Colonic mucosa (tissue), 4 donors: Measurements from ENCODE around the gene CA12. TPM values are rescaled to one million over a fixed set of nuclear protein-coding genes. Genes with fewer than 3 reads are reported as not detected.

Source experiments
- DNase-seq: peaks from one replicate; pipeline ENCODE4 v3.0.0-alpha.2; 2020
- H3K27ac ChIP-seq: fragments of 200-600 bp; one replicate; pipeline ENCODE4 v1.8.0; 2021
- H3K27me3 ChIP-seq: fragments of 200-600 bp; one replicate; pipeline ENCODE4 v1.8.0; 2021
- H3K36me3 ChIP-seq: fragments of 200-600 bp; one replicate; pipeline ENCODE4 v1.8.0; 2021
- H3K4me1 ChIP-seq: fragments of 200-600 bp; one replicate; pipeline ENCODE4 v1.8.0; 2021; ENCODE audit warnings: mild to moderate bottlenecking
- H3K4me3 ChIP-seq: fragments of 200-600 bp; one replicate; pipeline ENCODE4 v1.8.0; 2021
- H3K9ac ChIP-seq, 2 donors: one replicate each; pipeline ENCODE4 v1.7.0; 2013; ENCODE audit warnings: control low read depth in 2 of 2, low read depth in 2 of 2, low read length in 2 of 2
- H3K9me3 ChIP-seq: fragments of 200-600 bp; one replicate; pipeline ENCODE4 v1.8.0; 2021
- intact Hi-C: fragments of 100-400 bp; cut with DNase I; formaldehyde crosslinking; loops from one replicate; pipeline ENCODE4 v1.14.1; 2022
- total RNA-seq, 2 donors: library from RNA; stranded (reverse); fragmentation: NEBNext Ultra II Directional in 1 of 2; extraction: Animal tissue kit (Norgen Biotek cat#: 25700) in 1 of 2; gene quantifications; one replicate each; pipeline ENCODE4 v1.2.1, GENCODE V29; 2021
- TF ChIP-seq, protein P1 (sequence below): fragments of 200-600 bp; IDR thresholded peaks from one replicate; pipeline ENCODE4 v1.8.0; 2022; ENCODE audit warnings: antibody characterized with exemption, mild to moderate bottlenecking
- donor health status: healthy.
- donor health status: DM: no; HTN: no; CAD: no.
- donor health status: DM: no; HTN: no; CAD: no.

The CA12 gene
- total RNA-seq, 2 donors from 2014 or later: 290 to 339 TPM

DNA sequence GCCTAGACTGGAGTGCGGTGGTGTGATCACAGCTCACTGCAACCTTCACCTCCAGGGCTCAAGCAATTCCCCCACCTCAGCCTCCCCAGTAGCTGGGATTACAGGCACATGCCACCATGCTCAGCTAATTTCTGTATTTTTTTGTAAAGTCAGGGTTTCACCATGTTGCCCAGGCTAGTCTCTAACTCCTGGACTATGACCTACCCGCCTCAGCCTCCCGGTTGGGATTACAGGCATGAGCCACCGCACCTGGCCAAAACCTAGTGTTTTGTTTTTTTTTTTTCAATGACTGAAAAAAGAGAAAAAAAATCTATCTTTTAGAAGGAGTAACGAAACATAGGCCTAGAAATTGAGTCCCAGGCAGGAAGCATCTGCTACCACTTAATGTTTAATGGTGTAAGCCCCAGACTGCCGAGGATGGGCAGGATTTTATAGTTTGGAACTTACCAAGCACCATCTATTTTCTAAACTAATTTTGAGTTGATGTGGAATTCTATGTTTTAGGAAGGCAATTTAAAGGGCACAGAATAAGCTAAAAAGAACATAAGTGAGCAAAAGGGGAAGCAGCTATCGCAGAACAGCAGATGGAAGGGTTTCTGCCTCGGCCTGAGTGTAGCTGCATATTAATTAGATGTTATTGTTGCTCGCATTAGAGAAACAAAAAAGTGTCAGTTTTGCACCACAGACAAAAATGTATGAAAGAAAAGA is 24.2 kb upstream of the CA12 start:
- TF ChIP-seq, protein P1, sequence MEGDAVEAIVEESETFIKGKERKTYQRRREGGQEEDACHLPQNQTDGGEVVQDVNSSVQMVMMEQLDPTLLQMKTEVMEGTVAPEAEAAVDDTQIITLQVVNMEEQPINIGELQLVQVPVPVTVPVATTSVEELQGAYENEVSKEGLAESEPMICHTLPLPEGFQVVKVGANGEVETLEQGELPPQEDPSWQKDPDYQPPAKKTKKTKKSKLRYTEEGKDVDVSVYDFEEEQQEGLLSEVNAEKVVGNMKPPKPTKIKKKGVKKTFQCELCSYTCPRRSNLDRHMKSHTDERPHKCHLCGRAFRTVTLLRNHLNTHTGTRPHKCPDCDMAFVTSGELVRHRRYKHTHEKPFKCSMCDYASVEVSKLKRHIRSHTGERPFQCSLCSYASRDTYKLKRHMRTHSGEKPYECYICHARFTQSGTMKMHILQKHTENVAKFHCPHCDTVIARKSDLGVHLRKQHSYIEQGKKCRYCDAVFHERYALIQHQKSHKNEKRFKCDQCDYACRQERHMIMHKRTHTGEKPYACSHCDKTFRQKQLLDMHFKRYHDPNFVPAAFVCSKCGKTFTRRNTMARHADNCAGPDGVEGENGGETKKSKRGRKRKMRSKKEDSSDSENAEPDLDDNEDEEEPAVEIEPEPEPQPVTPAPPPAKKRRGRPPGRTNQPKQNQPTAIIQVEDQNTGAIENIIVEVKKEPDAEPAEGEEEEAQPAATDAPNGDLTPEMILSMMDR: no peak
- Histone ChIP-seq H3K27me3 (no peaks in the 10 kb centered on the region), H3K4me3 (no peak overlapping the region), H3K9me3 (no peaks in the 10 kb centered on the region), H3K9ac (no peak overlapping the region), H3K36me3 (no peaks in the 10 kb centered on the region), H3K27ac (no peak overlapping the region), H3K4me1 (no peaks in the 10 kb centered on the region)
- intact Hi-C loops: loop anchor here (10.0 kb wide), 1 partner anchor 361 kb away; the partner anchor contains the start of gene TPM1
- no peak for DNase-seq

DNA sequence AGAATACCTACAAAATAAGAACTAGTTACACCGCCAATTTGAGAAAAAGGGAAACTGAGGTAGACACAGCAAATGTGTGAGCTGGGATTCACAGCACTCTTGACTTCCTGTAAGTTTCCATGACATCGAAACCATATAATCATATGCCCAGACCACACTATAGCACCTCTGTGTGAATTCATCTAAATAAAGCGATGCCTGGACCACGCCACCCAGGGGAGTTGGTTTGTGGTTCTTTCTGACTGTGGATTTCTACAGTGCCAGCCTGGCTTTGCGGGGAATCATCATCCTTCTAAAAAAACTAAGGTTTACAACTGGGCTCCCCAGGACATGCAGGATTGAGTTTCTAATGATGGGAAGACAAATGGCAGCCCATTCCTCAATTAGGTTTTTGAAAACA is 23.5 kb upstream of the CA12 start:
- no peaks in the 10 kb centered on the region for H3K9me3 ChIP-seq
- intact Hi-C loops: loop anchor here (10.0 kb wide), 1 partner anchor 360 kb away; the partner anchor contains the start of gene TPM1
- no peak overlapping the region for H3K4me3 ChIP-seq
- no peaks in the 10 kb centered on the region for H3K27me3 ChIP-seq
- H3K4me1 ChIP-seq: no peaks in the 10 kb centered on the region
- H3K36me3 ChIP-seq: no peaks in the 10 kb centered on the region
- TF ChIP-seq, protein P1: no peak
- no peak overlapping the region for H3K27ac ChIP-seq
- no peak for DNase-seq
- no peak overlapping the region for H3K9ac ChIP-seq

DNA sequence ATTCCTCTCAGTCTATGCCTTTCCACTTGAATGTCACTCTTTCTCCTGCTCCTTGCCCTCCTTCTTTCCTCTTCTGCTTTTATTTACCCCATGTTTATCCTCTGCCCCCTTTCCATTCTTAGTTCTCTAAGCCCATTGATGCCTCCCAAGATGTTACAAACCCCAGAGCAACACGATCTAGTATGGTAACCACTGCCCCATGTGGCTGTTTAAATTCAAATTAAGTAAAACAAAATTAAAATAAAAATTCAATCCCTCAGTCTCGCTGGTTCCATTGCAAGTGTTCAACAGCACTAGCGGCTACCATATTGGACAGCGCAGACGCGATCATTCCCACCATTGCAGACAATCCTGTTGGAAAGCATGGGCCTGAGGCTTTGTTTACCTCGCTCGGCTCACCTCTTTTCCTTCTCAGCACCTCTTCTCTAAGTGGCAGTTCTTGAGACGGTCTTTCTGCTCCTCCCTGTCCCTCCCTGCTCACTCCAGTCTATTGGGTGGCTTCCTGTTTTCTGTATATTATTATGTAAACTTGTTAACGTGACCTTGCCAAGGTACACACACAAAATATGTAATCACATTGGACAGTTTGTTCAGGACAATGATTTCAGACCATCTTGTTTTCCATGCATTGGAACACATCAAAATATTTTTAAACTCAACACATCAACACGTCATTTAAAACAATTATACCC is 21.8 kb upstream of the CA12 start:
- TF ChIP-seq, protein P1: no peak
- no peaks in the 10 kb centered on the region for H3K9me3 ChIP-seq
- DNase-seq: no peak
- no peaks in the 10 kb centered on the region for H3K36me3 ChIP-seq
- H3K9ac ChIP-seq: no peak overlapping the region
- no peak overlapping the region for H3K27ac ChIP-seq
- no peak overlapping the region for H3K4me3 ChIP-seq
- no peaks in the 10 kb centered on the region for H3K4me1 ChIP-seq
- intact Hi-C loops: loop anchor here (1.0 to 10.0 kb wide), 2 partner anchors 115 to 359 kb away; partner anchors contain the start of gene TPM1
- H3K27me3 ChIP-seq: no peaks in the 10 kb centered on the region

DNA sequence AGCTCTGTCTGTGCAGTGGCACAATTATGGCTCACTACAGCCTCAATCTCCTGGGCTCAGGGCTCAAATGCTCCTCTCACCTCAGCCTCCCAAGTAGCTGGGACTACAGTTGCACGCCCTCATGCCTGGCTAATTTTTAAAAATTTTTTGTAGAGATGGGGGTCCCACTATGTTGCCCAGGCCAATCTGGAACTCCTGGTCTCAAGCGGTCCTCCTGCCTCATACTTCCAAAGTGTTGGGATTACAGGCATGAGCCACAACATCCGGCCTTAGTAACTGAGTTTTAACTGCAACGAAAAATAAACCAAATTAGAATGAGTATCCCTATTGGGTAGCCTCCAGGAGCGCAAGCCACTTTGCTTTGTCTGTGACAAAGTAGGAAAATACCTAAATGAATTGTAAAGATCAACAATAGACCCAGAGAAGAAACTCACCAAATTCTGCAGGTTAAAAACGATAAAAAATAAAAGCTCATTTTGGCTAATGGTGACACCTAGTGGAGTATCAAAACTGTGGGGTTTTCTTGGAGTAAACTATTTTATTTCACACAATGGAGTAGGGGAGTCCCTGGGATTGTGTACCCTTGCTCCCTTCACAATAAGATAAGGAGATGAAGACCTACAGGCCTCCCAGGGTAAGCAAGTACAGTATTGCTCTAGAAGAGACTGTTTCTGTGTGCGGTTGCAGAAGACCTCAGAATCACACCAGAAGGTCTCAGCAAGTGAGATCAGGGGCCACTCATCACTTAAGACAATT is 21.0 kb upstream of the CA12 start:
- intact Hi-C loops: loop anchor here (1.0 to 10.0 kb wide), 2 partner anchors 114 to 358 kb away; partner anchors contain the start of gene TPM1
- DNase-seq: no peak
- Histone ChIP-seq H3K4me1 (no peaks in the 10 kb centered on the region), H3K27ac (no peak overlapping the region), H3K36me3 (no peaks in the 10 kb centered on the region), H3K27me3 (no peaks in the 10 kb centered on the region), H3K4me3 (no peak overlapping the region), H3K9ac (no peak overlapping the region), H3K9me3 (no peaks in the 10 kb centered on the region)
- TF ChIP-seq, protein P1: peak; percentile 53
